ENCODE data around the gene GNG2.

Gene GNG2

GRCh38 chr14:51996148-51996746 is 135.8 kb downstream of the GNG2 start:
- peak; percentile 60 for DNase-seq (ENCODE audit: low spot score)

GRCh38 chr14:51998348-51998747 is 137.9 kb downstream of the GNG2 start:
- no peak for DNase-seq (ENCODE audit: low spot score)

GRCh38 chr14:51999084-51999483 is 138.7 kb downstream of the GNG2 start:
- no peak for DNase-seq (ENCODE audit: low spot score)

GRCh38 chr14:52000019-52000582 is 139.7 kb downstream of the GNG2 start:
- no peak for DNase-seq (ENCODE audit: low spot score)

GRCh38 chr14:52000696-52001095 is 140.3 kb downstream of the GNG2 start:
- no peak for DNase-seq (ENCODE audit: low spot score)

GRCh38 chr14:52002542-52002941 is 142.1 kb downstream of the GNG2 start:
- DNase-seq (ENCODE audit: low spot score): no peak

- no peak for DNase-seq (ENCODE audit: low spot score)
Measured at GRCh38 chr14:52003324-52003723, 142.9 kb downstream of the GNG2 start.

- DNase-seq (ENCODE audit: low spot score): no peak
Measured at GRCh38 chr14:52005625-52006024, 145.2 kb downstream of the GNG2 start.

- DNase-seq (ENCODE audit: low spot score): no peak
Measured at GRCh38 chr14:52006361-52006760, 145.9 kb downstream of the GNG2 start.

- DNase-seq (ENCODE audit: low spot score): no peak
Measured at GRCh38 chr14:52007211-52007610, 146.8 kb downstream of the GNG2 start.

GRCh38 chr14:52007637-52008036 is 147.2 kb downstream of the GNG2 start:
- no peak for DNase-seq (ENCODE audit: low spot score)

- DNase-seq (ENCODE audit: low spot score): no peak
Measured at GRCh38 chr14:52008136-52008535, 147.7 kb downstream of the GNG2 start.

GRCh38 chr14:52010173-52010693 is 149.8 kb downstream of the GNG2 start:
- DNase-seq (ENCODE audit: low spot score): no peak

- DNase-seq (ENCODE audit: low spot score): no peak
Measured at GRCh38 chr14:52011523-52011922, 151.1 kb downstream of the GNG2 start.

GRCh38 chr14:52012635-52013034 is 152.2 kb downstream of the GNG2 start:
- no peak for DNase-seq (ENCODE audit: low spot score)

GRCh38 chr14:52013984-52014600 is 153.7 kb downstream of the GNG2 start:
- DNase-seq (ENCODE audit: low spot score): no peak

GRCh38 chr14:52014601-52015267 is 154.3 kb downstream of the GNG2 start:
- DNase-seq (ENCODE audit: low spot score): no peak

GRCh38 chr14:52015411-52016030 is 155.1 kb downstream of the GNG2 start:
- DNase-seq (ENCODE audit: low spot score): no peak

GRCh38 chr14:52018252-52018651 is 157.8 kb downstream of the GNG2 start:
- no peak for DNase-seq (ENCODE audit: low spot score)

GRCh38 chr14:52018970-52019369 is 158.6 kb downstream of the GNG2 start:
- no peak for DNase-seq (ENCODE audit: low spot score)
